Measurements from ENCODE around the gene CALU. TPM values are rescaled to one million over a fixed set of nuclear protein-coding genes. Genes with fewer than 3 reads are reported as not detected.

CALU gene
- polyA plus RNA-seq, 3 donors, result 207 to 221 (median 221) TPM

GRCh38 chr7:128805225-128805624 is 66.1 kb downstream of the CALU start:
- DNase-seq (ENCODE audit: low read depth in 3 of 3, low spot score in 2 of 3), result no peak

GRCh38 chr7:128807191-128807590 is 68.0 kb downstream of the CALU start:
- DNase-seq (ENCODE audit: low read depth in 3 of 3, low spot score in 2 of 3), result no peak

- no peak for DNase-seq (ENCODE audit: low read depth in 3 of 3, low spot score in 2 of 3)
These were observed 70.2 kb downstream of the CALU start for GRCh38 chr7:128809363-128809762.

GRCh38 chr7:128810473-128810872 is 71.3 kb downstream of the CALU start:
- no peak for DNase-seq (ENCODE audit: low read depth in 3 of 3, low spot score in 2 of 3)

GRCh38 chr7:128810997-128811396 is 71.8 kb downstream of the CALU start:
- DNase-seq (ENCODE audit: low read depth in 3 of 3, low spot score in 2 of 3), result no peak

- no peak for DNase-seq (ENCODE audit: low read depth in 3 of 3, low spot score in 2 of 3)
These were observed 72.7 kb downstream of the CALU start for GRCh38 chr7:128811631-128812430.

- no peak for DNase-seq (ENCODE audit: low read depth in 3 of 3, low spot score in 2 of 3)
These were observed 73.5 kb downstream of the CALU start for GRCh38 chr7:128812514-128813168.

- DNase-seq (ENCODE audit: low read depth in 3 of 3, low spot score in 2 of 3), result no peak
These were observed 75.3 kb downstream of the CALU start for GRCh38 chr7:128814499-128814898.

GRCh38 chr7:128815289-128815942 is 76.3 kb downstream of the CALU start:
- DNase-seq (ENCODE audit: low read depth in 3 of 3, low spot score in 2 of 3), result no peak

- no peak for DNase-seq (ENCODE audit: low read depth in 3 of 3, low spot score in 2 of 3)
These were observed 79.5 kb downstream of the CALU start for GRCh38 chr7:128818694-128819093.

Other genes starting within 250 kb of the CALU start
- gene GARIN1A, start 67.1 kb upstream of the CALU start, polyA plus RNA-seq (ENCODE audit: insufficient read length in 3 of 3), result 1 to 10 TPM in 1 of 3 donors, under 1 TPM in 2; 0.62 to 1.4 (median 0.82) TPM
- gene OPN1SW, start 36.4 kb downstream of the CALU start, polyA plus RNA-seq (ENCODE audit: insufficient read length in 3 of 3), result 1 to 10 TPM; 1.2 to 1.8 (median 1.3) TPM
- gene CCDC136, start 52.6 kb downstream of the CALU start, polyA plus RNA-seq (ENCODE audit: insufficient read length in 3 of 3), result 10 to 100 TPM; 10.3 to 12.7 (median 11.6) TPM
- gene FLNC, start 91.0 kb downstream of the CALU start, polyA plus RNA-seq (ENCODE audit: insufficient read length in 3 of 3), result 10 to 100 TPM; 10.8 to 14.9 (median 10.9) TPM
- gene ATP6V1F, start 123.5 kb downstream of the CALU start, polyA plus RNA-seq (ENCODE audit: insufficient read length in 3 of 3), result 100 to 1,000 TPM; 213 to 268 (median 215) TPM
- gene KCP, start 171.3 kb downstream of the CALU start, polyA plus RNA-seq (ENCODE audit: insufficient read length in 3 of 3), result 10 to 100 TPM; 10.5 to 12.7 (median 12.1) TPM
- 1 to 10 TPM; 6.9 to 8.4 (median 7.2) TPM for gene IRF5, start 198.6 kb downstream of the CALU start, polyA plus RNA-seq (ENCODE audit: insufficient read length in 3 of 3)